Mesothelial cell of epicardium (in vitro differentiated cells): ENCODE measurements around the gene PHACTR2. TPM values are rescaled to one million over a fixed set of nuclear protein-coding genes. Genes with fewer than 3 reads are reported as not detected.

ENCODE experiments used
- DNase-seq, 2 experiments: peaks; one replicate each; pipeline ENCODE4 v3.0.0; 2021; ENCODE audit warnings: low spot score in 2 of 2; ENCODE audit not compliant: unreplicated experiment in 2 of 2
- H3K27ac Mint-ChIP-seq: 2 replicates; pipeline ENCODE4 v1.8.0; 2021; ENCODE audit warnings: mixed read lengths
- H3K27me3 Mint-ChIP-seq: 2 replicates; pipeline ENCODE4 v1.8.0; 2021; ENCODE audit warnings: low read depth, mixed read lengths
- H3K36me3 Mint-ChIP-seq: 2 replicates; pipeline ENCODE4 v1.8.0; 2021; ENCODE audit warnings: mixed read lengths
- H3K4me1 Mint-ChIP-seq: 2 replicates; pipeline ENCODE4 v1.8.0; 2021; ENCODE audit warnings: mixed read lengths
- H3K4me3 Mint-ChIP-seq: 2 replicates; pipeline ENCODE4 v1.8.0; 2021; ENCODE audit warnings: mild to moderate bottlenecking, moderate library complexity, mixed read lengths
- H3K9me3 Mint-ChIP-seq: 2 replicates; pipeline ENCODE4 v1.8.0; 2021; ENCODE audit warnings: mixed read lengths
- CTCF ChIP-seq: fragments of 200-600 bp; sonication (generic); IDR thresholded peaks from one replicate; pipeline ENCODE4 v1.5.0; 2021; ENCODE audit warnings: antibody characterized with exemption; ENCODE audit not compliant: unreplicated experiment
- total RNA-seq: library from RNA; stranded (reverse); gene quantifications from 3 replicates; pipeline ENCODE4 v1.2.1, GENCODE V29; 2021

Gene PHACTR2
- total RNA-seq, 1 donor from 2014 or later = 124 TPM

- Mint-ChIP-seq H3K36me3 (peaks cover 20% of the 10 kb centered on the region), H3K27me3 (no peaks in the 10 kb centered on the region), H3K9me3 (no peaks in the 10 kb centered on the region), H3K4me3 (no peak overlapping the region), H3K27ac (peak overlapping the region; percentile 52), H3K4me1 (peaks cover 27% of the 10 kb centered on the region)
- TF ChIP-seq CTCF = no peak
- no peak for DNase-seq
Observed at GRCh38 chr6:143700684-143701348, 23.1 kb downstream of the PHACTR2 start.

- H3K36me3 Mint-ChIP-seq = peaks cover 27% of the 10 kb centered on the region
- no peaks in the 10 kb centered on the region for H3K27me3 Mint-ChIP-seq
- H3K4me1 Mint-ChIP-seq = peaks cover 21% of the 10 kb centered on the region
- no peak for TF ChIP-seq CTCF
- H3K9me3 Mint-ChIP-seq = peaks cover 6% of the 10 kb centered on the region
- no peak for DNase-seq
- H3K27ac Mint-ChIP-seq = peak overlapping the region; percentile 60
- H3K4me3 Mint-ChIP-seq = no peak overlapping the region
Observed at GRCh38 chr6:143701349-143702234, 23.8 kb downstream of the PHACTR2 start.

GRCh38 chr6:143705569-143705968 is 27.8 kb downstream of the PHACTR2 start:
- no peak overlapping the region for H3K27ac Mint-ChIP-seq
- peaks cover 28% of the 10 kb centered on the region for H3K36me3 Mint-ChIP-seq
- no peaks in the 10 kb centered on the region for H3K27me3 Mint-ChIP-seq
- no peak for DNase-seq
- TF ChIP-seq CTCF = no peak
- H3K4me3 Mint-ChIP-seq = no peak overlapping the region
- peaks cover 18% of the 10 kb centered on the region for H3K9me3 Mint-ChIP-seq
- H3K4me1 Mint-ChIP-seq = peaks cover 11% of the 10 kb centered on the region

- Mint-ChIP-seq H3K36me3 (peaks cover 30% of the 10 kb centered on the region), H3K27ac (peak overlapping the region; percentile 0), H3K27me3 (no peaks in the 10 kb centered on the region), H3K4me1 (peaks cover 7% of the 10 kb centered on the region), H3K4me3 (no peak overlapping the region), H3K9me3 (peaks cover 18% of the 10 kb centered on the region)
- DNase-seq = no peak
- TF ChIP-seq CTCF = no peak
Observed at GRCh38 chr6:143707697-143708096, 29.9 kb downstream of the PHACTR2 start.

GRCh38 chr6:143708889-143709288 is 31.1 kb downstream of the PHACTR2 start:
- H3K36me3 Mint-ChIP-seq = peaks cover 38% of the 10 kb centered on the region
- no peak for DNase-seq
- no peak overlapping the region for H3K4me3 Mint-ChIP-seq
- TF ChIP-seq CTCF = no peak
- no peak overlapping the region for H3K27ac Mint-ChIP-seq
- H3K27me3 Mint-ChIP-seq = no peaks in the 10 kb centered on the region
- peaks cover 18% of the 10 kb centered on the region for H3K9me3 Mint-ChIP-seq
- H3K4me1 Mint-ChIP-seq = peaks cover 2% of the 10 kb centered on the region
